SK-N-SH (cell line): ENCODE results near the gene RASSF1. TPM values are rescaled to one million over a fixed set of nuclear protein-coding genes. Genes with fewer than 3 reads are reported as not detected.

Source experiments
- CTCF ChIA-PET: fragments of 300-600, 350-600 bp; formaldehyde crosslinking; extraction: SDS; loops from one replicate; lab custom pipeline; 2021; lab: Yijun Ruan, JAX
- POLR2A ChIA-PET: fragments of 350-600 bp; sonication (Branson Sonifier 250); formaldehyde crosslinking; extraction: SDS; loops from one replicate; lab custom pipeline; 2020; ENCODE audit warnings: antibody characterized with exemption, inconsistent platforms; lab: Yijun Ruan, JAX
- DNase-seq: peaks from one replicate; pipeline ENCODE4 v3.0.0; 2012
- H2AFZ ChIP-seq: fragments of 200-600 bp; sonication (generic); 2 replicates; pipeline ENCODE4 v1.8.1; 2016; ENCODE audit warnings: antibody characterized with exemption, mild to moderate bottlenecking, low read depth
- H3F3A ChIP-seq: fragments of 200-600 bp; sonication (generic); replicated peaks from 2 replicates; pipeline ENCODE3; 2016; ENCODE audit warnings: antibody characterized with exemption, mild to moderate bottlenecking; ENCODE audit not compliant: insufficient read depth
- H3K27ac ChIP-seq, 2 experiments: fragments of 200-500 bp in 1 of 2; fragments of 200-600 bp in 1 of 2; sonication (Bioruptor generic) in 1 of 2; sonication (generic), shearing (Covaris generic) in 1 of 2; 2 replicates each; pipeline versions ENCODE4 v1.5.1 to v1.6.1; 2014 to 2016; ENCODE audit warnings: low read depth in 2 of 2, inconsistent platforms in 1 of 2, low read length in 1 of 2, mild to moderate bottlenecking in 1 of 2, mixed read lengths in 1 of 2
- H3K27me3 ChIP-seq: fragments of 200-600 bp; sonication (generic), shearing (Covaris generic); 2 replicates; pipeline ENCODE4 v1.6.1; 2016; ENCODE audit warnings: mixed run types; ENCODE audit not compliant: insufficient read depth
- H3K36me3 ChIP-seq, 2 experiments: fragments of 200-500 bp in 1 of 2; fragments of 200-600 bp in 1 of 2; sonication (Bioruptor generic) in 1 of 2; sonication (generic) in 1 of 2; replicated peaks in 1 of 2; 2 replicates each; pipeline versions ENCODE3 to v1.5.1; 2014 to 2016; ENCODE audit warnings: low read length in 1 of 2, mild to moderate bottlenecking in 1 of 2; ENCODE audit not compliant: insufficient read depth in 2 of 2, control insufficient read depth in 1 of 2
- H3K4me1 ChIP-seq, 2 experiments: fragments of 200-500 bp in 1 of 2; fragments of 200-600 bp in 1 of 2; sonication (Bioruptor generic) in 1 of 2; sonication (generic), shearing (Covaris generic) in 1 of 2; 2 replicates each; pipeline versions ENCODE4 v1.5.1 to v1.6.1; 2014 to 2016; ENCODE audit warnings: low read depth in 1 of 2, low read length in 1 of 2, mixed run types in 1 of 2; ENCODE audit not compliant: insufficient read depth in 2 of 2, control insufficient read depth in 1 of 2
- H3K4me2 ChIP-seq: fragments of 200-600 bp; sonication (generic), shearing (Covaris generic); 2 replicates; pipeline ENCODE4 v1.6.1; 2017; ENCODE audit warnings: mixed run types
- H3K4me3 ChIP-seq, 2 experiments: fragments of 200-500 bp in 1 of 2; fragments of 200-600 bp in 1 of 2; sonication (Bioruptor generic) in 1 of 2; sonication (generic), shearing (Covaris generic) in 1 of 2; 2 replicates each; pipeline versions ENCODE4 v1.5.1 to v1.8.1; 2014 to 2016; ENCODE audit warnings: low read depth in 2 of 2, inconsistent platforms in 1 of 2, low read length in 1 of 2, mild to moderate bottlenecking in 1 of 2, mixed read lengths in 1 of 2, moderate library complexity in 1 of 2
- H3K79me2 ChIP-seq: fragments of 200-600 bp; sonication (generic); 2 replicates; pipeline ENCODE4 v1.8.1; 2017; ENCODE audit warnings: mild to moderate bottlenecking; ENCODE audit not compliant: insufficient read depth
- H3K9ac ChIP-seq: fragments of 200-600 bp; sonication (generic); 2 replicates; pipeline ENCODE4 v1.6.1; 2017; ENCODE audit warnings: mixed run types
- H3K9me2 ChIP-seq: fragments of 200-600 bp; sonication (generic); 2 replicates; pipeline ENCODE4 v1.6.1; 2017; ENCODE audit warnings: mixed run types
- H3K9me3 ChIP-seq: fragments of 200-600 bp; sonication (generic); 2 replicates; pipeline ENCODE4 v1.6.1; 2017; ENCODE audit warnings: mixed run types, mild to moderate bottlenecking, moderate library complexity
- H4K20me1 ChIP-seq: fragments of 200-600 bp; sonication (generic); 2 replicates; pipeline ENCODE4 v1.6.1; 2017; ENCODE audit warnings: mild to moderate bottlenecking, mixed run types; ENCODE audit not compliant: insufficient read depth
- CHD2 ChIP-seq: fragments of 150-350 bp; IDR thresholded peaks from 2 replicates; pipeline ENCODE4 v1.6.1; 2018; ENCODE audit warnings: low read length; ENCODE audit not compliant: partially characterized antibody
- FOXJ3 ChIP-seq: sonication (generic); formaldehyde crosslinking; IDR thresholded peaks from 2 replicates; pipeline ENCODE4 v1.5.1; 2020; ENCODE audit warnings: mild to moderate bottlenecking, missing genetic modification reagents
- MXI1 ChIP-seq: IDR thresholded peaks from 2 replicates; pipeline ENCODE4 v1.6.1; 2012; ENCODE audit warnings: mild to moderate bottlenecking, low read depth, low read length, improper control_type of control experiment
- POLR2AphosphoS5 ChIP-seq: IDR thresholded peaks from 2 replicates; pipeline ENCODE4 v1.6.1; 2012; ENCODE audit warnings: low read depth, low read length
- RAD21 ChIP-seq: IDR thresholded peaks from 2 replicates; pipeline ENCODE4 v1.6.1; 2012; ENCODE audit warnings: mild to moderate bottlenecking, low read length
- RFX5 ChIP-seq: IDR thresholded peaks from 2 replicates; pipeline ENCODE4 v1.6.1; 2012; ENCODE audit warnings: mild to moderate bottlenecking, improper control_type of control experiment, low read length
- SIN3A ChIP-seq: IDR thresholded peaks from 2 replicates; pipeline ENCODE4 v1.6.1; 2012; ENCODE audit warnings: low read depth, mild to moderate bottlenecking, low read length, moderate library complexity, borderline replicate concordance
- WGBS: methylation state at CpG from one replicate; pipeline ENCODE4 v1.1.6; 2017; ENCODE audit warnings: low lambda C conversion rate; 5-methylcytosine and 5-hydroxymethylcytosine counted together
- polyA plus RNA-seq, 3 experiments: library from polyadenylated mRNA; depleted of rRNA; stranded (reverse); fragments of >200 nt; gene quantifications; 2 replicates each; pipeline ENCODE4 v1.2.3, GENCODE V29; 2012
- TF ChIP-seq, protein P1 (sequence below): fragments of 150-350 bp; IDR thresholded peaks from 2 replicates; pipeline ENCODE4 v1.6.1; 2016; ENCODE audit warnings: mild to moderate bottlenecking, low read depth, low read length
- TF ChIP-seq, protein P2 (sequence below): IDR thresholded peaks from 2 replicates; pipeline ENCODE4 v1.6.1; 2012; ENCODE audit warnings: mild to moderate bottlenecking, low read depth, low read length, moderate library complexity
- TF ChIP-seq, protein P3 (sequence below): IDR thresholded peaks from 2 replicates; pipeline ENCODE4 v1.4.0; 2012; ENCODE audit warnings: low read depth, borderline replicate concordance

The RASSF1 gene
- polyA plus RNA-seq, 1 of the 3 experiments (the other 2 are of a cell fraction) = 28.1 TPM

DNA sequence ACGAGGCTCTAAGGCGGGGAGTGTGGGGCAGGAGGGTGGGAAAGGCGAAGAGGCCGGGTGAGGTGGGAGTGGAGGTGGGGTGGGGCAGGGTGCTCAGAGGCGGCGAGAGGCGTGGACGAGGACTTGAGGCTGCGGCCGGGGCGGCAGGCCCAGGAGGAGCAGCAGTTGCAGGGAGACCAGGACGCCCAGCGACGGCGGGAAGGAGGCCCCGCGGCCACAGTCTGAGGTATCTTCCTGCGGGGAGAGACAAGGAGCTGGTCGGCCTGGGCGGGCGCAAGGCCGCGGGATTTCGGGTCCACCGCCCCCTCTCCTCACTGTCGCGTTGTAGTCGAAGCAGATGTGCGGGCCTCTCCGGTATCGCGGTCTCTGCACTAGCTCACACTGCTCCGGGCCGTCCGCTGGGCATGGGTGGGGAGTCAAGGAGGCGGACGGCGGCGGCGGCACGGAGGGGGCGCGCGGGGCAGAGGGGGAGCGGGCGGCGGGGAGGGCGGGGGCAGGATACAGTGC is 24.0 kb upstream of the RASSF1 start:
- no peak for DNase-seq
- no peaks in the 10 kb centered on the region for H3K27me3 ChIP-seq
- no peaks in the 10 kb centered on the region for H3K9me2 ChIP-seq
- no peaks in the 10 kb centered on the region for H3K79me2 ChIP-seq
- H3F3A ChIP-seq = no peaks in the 10 kb centered on the region
- H4K20me1 ChIP-seq = no peaks in the 10 kb centered on the region
- no peak overlapping the region for H3K9ac ChIP-seq
- H3K4me3 ChIP-seq = no peak overlapping the region
- POLR2A ChIA-PET = no interaction called here
- TF ChIP-seq MXI1 (no peak), POLR2AphosphoS5 (no peak), CHD2 (no peak), SIN3A (no peak), RAD21 (no peak), FOXJ3 (CRISPR knock-in tag) (no peak), RFX5 (no peak)
- TF ChIP-seq, protein P1, sequence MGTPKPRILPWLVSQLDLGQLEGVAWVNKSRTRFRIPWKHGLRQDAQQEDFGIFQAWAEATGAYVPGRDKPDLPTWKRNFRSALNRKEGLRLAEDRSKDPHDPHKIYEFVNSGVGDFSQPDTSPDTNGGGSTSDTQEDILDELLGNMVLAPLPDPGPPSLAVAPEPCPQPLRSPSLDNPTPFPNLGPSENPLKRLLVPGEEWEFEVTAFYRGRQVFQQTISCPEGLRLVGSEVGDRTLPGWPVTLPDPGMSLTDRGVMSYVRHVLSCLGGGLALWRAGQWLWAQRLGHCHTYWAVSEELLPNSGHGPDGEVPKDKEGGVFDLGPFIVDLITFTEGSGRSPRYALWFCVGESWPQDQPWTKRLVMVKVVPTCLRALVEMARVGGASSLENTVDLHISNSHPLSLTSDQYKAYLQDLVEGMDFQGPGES = no peak
- TF ChIP-seq, protein P2, sequence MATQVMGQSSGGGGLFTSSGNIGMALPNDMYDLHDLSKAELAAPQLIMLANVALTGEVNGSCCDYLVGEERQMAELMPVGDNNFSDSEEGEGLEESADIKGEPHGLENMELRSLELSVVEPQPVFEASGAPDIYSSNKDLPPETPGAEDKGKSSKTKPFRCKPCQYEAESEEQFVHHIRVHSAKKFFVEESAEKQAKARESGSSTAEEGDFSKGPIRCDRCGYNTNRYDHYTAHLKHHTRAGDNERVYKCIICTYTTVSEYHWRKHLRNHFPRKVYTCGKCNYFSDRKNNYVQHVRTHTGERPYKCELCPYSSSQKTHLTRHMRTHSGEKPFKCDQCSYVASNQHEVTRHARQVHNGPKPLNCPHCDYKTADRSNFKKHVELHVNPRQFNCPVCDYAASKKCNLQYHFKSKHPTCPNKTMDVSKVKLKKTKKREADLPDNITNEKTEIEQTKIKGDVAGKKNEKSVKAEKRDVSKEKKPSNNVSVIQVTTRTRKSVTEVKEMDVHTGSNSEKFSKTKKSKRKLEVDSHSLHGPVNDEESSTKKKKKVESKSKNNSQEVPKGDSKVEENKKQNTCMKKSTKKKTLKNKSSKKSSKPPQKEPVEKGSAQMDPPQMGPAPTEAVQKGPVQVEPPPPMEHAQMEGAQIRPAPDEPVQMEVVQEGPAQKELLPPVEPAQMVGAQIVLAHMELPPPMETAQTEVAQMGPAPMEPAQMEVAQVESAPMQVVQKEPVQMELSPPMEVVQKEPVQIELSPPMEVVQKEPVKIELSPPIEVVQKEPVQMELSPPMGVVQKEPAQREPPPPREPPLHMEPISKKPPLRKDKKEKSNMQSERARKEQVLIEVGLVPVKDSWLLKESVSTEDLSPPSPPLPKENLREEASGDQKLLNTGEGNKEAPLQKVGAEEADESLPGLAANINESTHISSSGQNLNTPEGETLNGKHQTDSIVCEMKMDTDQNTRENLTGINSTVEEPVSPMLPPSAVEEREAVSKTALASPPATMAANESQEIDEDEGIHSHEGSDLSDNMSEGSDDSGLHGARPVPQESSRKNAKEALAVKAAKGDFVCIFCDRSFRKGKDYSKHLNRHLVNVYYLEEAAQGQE = no peak
- TF ChIP-seq, protein P3, sequence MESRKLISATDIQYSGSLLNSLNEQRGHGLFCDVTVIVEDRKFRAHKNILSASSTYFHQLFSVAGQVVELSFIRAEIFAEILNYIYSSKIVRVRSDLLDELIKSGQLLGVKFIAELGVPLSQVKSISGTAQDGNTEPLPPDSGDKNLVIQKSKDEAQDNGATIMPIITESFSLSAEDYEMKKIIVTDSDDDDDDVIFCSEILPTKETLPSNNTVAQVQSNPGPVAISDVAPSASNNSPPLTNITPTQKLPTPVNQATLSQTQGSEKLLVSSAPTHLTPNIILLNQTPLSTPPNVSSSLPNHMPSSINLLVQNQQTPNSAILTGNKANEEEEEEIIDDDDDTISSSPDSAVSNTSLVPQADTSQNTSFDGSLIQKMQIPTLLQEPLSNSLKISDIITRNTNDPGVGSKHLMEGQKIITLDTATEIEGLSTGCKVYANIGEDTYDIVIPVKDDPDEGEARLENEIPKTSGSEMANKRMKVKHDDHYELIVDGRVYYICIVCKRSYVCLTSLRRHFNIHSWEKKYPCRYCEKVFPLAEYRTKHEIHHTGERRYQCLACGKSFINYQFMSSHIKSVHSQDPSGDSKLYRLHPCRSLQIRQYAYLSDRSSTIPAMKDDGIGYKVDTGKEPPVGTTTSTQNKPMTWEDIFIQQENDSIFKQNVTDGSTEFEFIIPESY = no peak
- TF ChIP-seq, all 33 proteins: peak for 0
- H2AFZ ChIP-seq = no peak overlapping the region
- no peak overlapping the region for H3K4me2 ChIP-seq
- H3K9me3 ChIP-seq = no peaks in the 10 kb centered on the region
- CTCF ChIA-PET = interaction anchor here (0.9 to 1.4 kb wide), 2 partner anchors 72 to 178 kb away, joined by 3 to 4 read pairs; no protein-coding TSS in a partner anchor
- H3K4me1 ChIP-seq = peaks cover 0 to 35% of the 10 kb centered on the region in 2 experiments; a peak in 1 of 4 replicates
- H3K36me3 ChIP-seq = no peaks in the 10 kb centered on the region
- 91% methylated on average over 43 of the region's 48 CpGs for WGBS
- no peak overlapping the region; a peak in 1 of 4 replicates for H3K27ac ChIP-seq
